ENCODE results near the gene ATP8B4. TPM values are rescaled to one million over a fixed set of nuclear protein-coding genes. Genes with fewer than 3 reads are reported as not detected.

Gene ATP8B4
- total RNA-seq, 2 experiments from 2014 or later: 0.31 TPM; not detected in 1

GRCh38 chr15:49906966-49907365 lies 212.1 kb downstream of the ATP8B4 start:
- H3K36me3 ChIP-seq (ENCODE audit: insufficient read depth, low read length): no peaks in the 10 kb centered on the region
- Mint-ChIP-seq H3K27ac (no peak overlapping the region), H3K27me3 (peaks cover 11% of the 10 kb centered on the region), H3K4me3 (no peak overlapping the region), H3K9me3 (peaks cover 5% of the 10 kb centered on the region), H3K36me3 (ENCODE audit: low read depth) (no peaks in the 10 kb centered on the region), H3K4me1 (ENCODE audit: low read depth) (no peaks in the 10 kb centered on the region)
- no peak for DNase-seq
- peaks cover 0 to 6% of the 10 kb centered on the region in 2 experiments for H3K27me3 ChIP-seq (ENCODE audit: control insufficient read depth in 1 of 2, insufficient read depth in 2 of 2, low read length in 2 of 2)
- H3K4me3 ChIP-seq (ENCODE audit: low read length): no peak overlapping the region
- TF ChIP-seq, protein P1, sequence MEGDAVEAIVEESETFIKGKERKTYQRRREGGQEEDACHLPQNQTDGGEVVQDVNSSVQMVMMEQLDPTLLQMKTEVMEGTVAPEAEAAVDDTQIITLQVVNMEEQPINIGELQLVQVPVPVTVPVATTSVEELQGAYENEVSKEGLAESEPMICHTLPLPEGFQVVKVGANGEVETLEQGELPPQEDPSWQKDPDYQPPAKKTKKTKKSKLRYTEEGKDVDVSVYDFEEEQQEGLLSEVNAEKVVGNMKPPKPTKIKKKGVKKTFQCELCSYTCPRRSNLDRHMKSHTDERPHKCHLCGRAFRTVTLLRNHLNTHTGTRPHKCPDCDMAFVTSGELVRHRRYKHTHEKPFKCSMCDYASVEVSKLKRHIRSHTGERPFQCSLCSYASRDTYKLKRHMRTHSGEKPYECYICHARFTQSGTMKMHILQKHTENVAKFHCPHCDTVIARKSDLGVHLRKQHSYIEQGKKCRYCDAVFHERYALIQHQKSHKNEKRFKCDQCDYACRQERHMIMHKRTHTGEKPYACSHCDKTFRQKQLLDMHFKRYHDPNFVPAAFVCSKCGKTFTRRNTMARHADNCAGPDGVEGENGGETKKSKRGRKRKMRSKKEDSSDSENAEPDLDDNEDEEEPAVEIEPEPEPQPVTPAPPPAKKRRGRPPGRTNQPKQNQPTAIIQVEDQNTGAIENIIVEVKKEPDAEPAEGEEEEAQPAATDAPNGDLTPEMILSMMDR (IDR thresholded peaks at IDR 0.05): no peak
- intact Hi-C loops (cut with DNase I, micrococcal nuclease): no loop called here
- ChIA-PET POLR2A (no interaction called here), CTCF (no interaction called here)
- ATAC-seq (ENCODE audit: poor library complexity): no peak
- H3K4me1 ChIP-seq (ENCODE audit: insufficient read depth, low read length): no peaks in the 10 kb centered on the region
- H3K9me3 ChIP-seq (ENCODE audit: control insufficient read depth in 1 of 2, insufficient read depth in 1 of 2, low read length in 2 of 2): peaks cover 0 to 13% of the 10 kb centered on the region in 2 experiments
- no peak overlapping the region for H3K27ac ChIP-seq (ENCODE audit: low read depth in 1 of 2, low read length in 2 of 2)

DNA sequence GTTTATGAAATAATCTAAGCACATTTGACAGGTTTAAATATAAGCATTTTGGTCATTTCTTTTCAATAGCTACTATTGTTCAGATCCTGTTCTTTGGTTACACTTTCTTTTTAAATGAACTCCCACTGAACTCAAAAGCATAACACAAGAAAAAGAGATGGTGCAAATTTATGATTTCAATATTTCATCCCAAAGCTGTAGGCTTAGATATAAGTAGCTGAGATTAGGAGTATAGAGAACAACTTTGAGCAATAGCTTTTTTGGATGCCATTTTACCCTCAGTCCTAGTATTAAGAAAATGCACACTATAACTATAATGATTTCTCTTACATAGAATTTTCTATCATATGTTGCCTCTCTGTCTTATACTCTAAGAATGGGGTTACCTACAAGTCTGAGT lies 213.8 kb downstream of the ATP8B4 start:
- peaks cover 11% of the 10 kb centered on the region for H3K27me3 Mint-ChIP-seq
- CTCF ChIA-PET: no interaction called here

DNA sequence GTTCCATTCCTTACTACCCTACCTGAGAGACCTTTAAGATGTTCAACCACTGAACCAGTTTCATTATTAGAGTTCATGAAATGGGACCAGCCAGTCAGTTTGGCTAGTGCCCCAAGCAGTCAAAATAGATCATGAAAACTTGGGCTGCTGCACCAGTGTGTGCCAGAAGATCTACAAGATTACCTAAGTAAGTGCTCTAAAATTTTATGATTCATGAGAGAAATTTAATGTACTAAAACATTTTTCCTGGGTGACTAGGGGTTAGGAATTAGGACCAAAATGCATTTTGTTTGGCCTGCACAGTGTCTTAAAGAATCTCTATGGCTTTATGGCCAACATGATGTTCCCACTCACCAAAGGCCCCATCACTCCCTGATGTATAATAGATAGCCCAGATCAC lies 214.7 kb downstream of the ATP8B4 start:
- TF ChIP-seq, protein P1 (IDR thresholded peaks at IDR 0.05): no peak
- Histone ChIP-seq H3K9me3 (ENCODE audit: control insufficient read depth in 1 of 2, insufficient read depth in 1 of 2, low read length in 2 of 2) (peaks cover 0 to 11% of the 10 kb centered on the region in 2 experiments), H3K4me3 (ENCODE audit: low read length) (no peak overlapping the region), H3K27ac (ENCODE audit: low read depth in 1 of 2, low read length in 2 of 2) (no peak overlapping the region), H3K36me3 (ENCODE audit: insufficient read depth, low read length) (no peaks in the 10 kb centered on the region), H3K27me3 (ENCODE audit: control insufficient read depth in 1 of 2, insufficient read depth in 2 of 2, low read length in 2 of 2) (peaks cover 0 to 5% of the 10 kb centered on the region in 2 experiments), H3K4me1 (ENCODE audit: insufficient read depth, low read length) (no peaks in the 10 kb centered on the region)
- ChIA-PET CTCF (no interaction called here), POLR2A (no interaction called here)
- Mint-ChIP-seq H3K9me3 (no peaks in the 10 kb centered on the region), H3K27ac (no peak overlapping the region), H3K4me3 (no peak overlapping the region), H3K27me3 (peaks cover 11% of the 10 kb centered on the region), H3K36me3 (ENCODE audit: low read depth) (no peaks in the 10 kb centered on the region), H3K4me1 (ENCODE audit: low read depth) (no peaks in the 10 kb centered on the region)
- no peak for ATAC-seq (ENCODE audit: poor library complexity)
- intact Hi-C loops (cut with DNase I, micrococcal nuclease): no loop called here
- DNase-seq: no peak

More for the DNA sequence above, 213.8 kb downstream of the ATP8B4 start:
- no peaks in the 10 kb centered on the region for H3K4me1 Mint-ChIP-seq (ENCODE audit: low read depth)
- TF ChIP-seq, protein P1 (IDR thresholded peaks at IDR 0.05): no peak
- POLR2A ChIA-PET: no interaction called here
- H3K27ac Mint-ChIP-seq: no peak overlapping the region
- H3K4me3 ChIP-seq (ENCODE audit: low read length): no peak overlapping the region
- peaks cover 0 to 13% of the 10 kb centered on the region in 2 experiments for H3K9me3 ChIP-seq (ENCODE audit: control insufficient read depth in 1 of 2, insufficient read depth in 1 of 2, low read length in 2 of 2)
- no peak overlapping the region for H3K27ac ChIP-seq (ENCODE audit: low read depth in 1 of 2, low read length in 2 of 2)
- intact Hi-C loops (cut with DNase I, micrococcal nuclease): no loop called here
- no peak for DNase-seq
- no peaks in the 10 kb centered on the region for H3K36me3 Mint-ChIP-seq (ENCODE audit: low read depth)
- no peaks in the 10 kb centered on the region for H3K4me1 ChIP-seq (ENCODE audit: insufficient read depth, low read length)
- ATAC-seq (ENCODE audit: poor library complexity): no peak
- peaks cover 0 to 6% of the 10 kb centered on the region in 2 experiments for H3K27me3 ChIP-seq (ENCODE audit: control insufficient read depth in 1 of 2, insufficient read depth in 2 of 2, low read length in 2 of 2)
- H3K36me3 ChIP-seq (ENCODE audit: insufficient read depth, low read length): no peaks in the 10 kb centered on the region
- peaks cover 2% of the 10 kb centered on the region for H3K9me3 Mint-ChIP-seq
- no peak overlapping the region for H3K4me3 Mint-ChIP-seq

Measured in CD4-positive, alpha-beta T cell (primary cell).